ENCODE data around the gene COL26A1.
"Not testable (repeated sequence)": the region's sequence is repeated elsewhere in the genome, so short reads cannot be mapped to it uniquely, and the experiment has no call there.

The COL26A1 gene

DNA sequence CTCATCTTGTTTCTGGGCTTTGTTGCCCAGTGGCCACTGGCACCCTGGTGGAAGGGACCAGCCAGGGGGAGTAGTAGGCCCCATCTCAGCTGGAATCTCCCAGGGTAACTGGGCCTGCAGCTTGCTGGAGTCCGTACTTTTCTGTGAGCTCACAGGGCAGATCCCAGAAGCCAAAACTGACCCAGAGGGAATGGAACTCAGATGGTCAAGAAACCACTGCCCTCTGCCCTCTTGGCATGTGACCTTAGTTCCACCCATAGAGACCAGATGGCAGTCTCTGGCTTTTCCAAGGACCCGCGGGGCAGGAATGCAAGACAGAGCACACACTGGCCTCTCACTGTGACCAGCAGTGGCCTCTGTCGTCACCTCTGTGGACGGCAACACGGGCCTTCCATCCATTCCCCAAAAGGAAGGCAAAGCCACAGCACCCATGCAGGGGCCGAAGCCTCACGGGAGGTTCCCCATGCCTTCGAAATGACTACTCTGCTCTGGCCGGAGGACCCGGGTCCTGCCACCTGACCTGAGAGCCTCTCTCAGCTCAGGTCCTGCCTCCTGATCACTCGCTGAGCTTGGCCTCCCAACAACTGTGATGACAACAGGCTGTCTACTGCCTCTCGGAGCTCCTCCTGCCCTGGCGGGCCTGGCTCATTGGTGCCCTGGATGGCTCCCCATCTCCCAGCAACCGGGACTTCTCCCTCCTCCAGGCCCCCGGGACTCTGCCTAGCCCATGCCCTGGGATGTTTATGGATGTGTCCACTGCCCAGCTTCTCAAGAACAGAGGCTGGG is 236.5 kb downstream of the COL26A1 start:
- Histone ChIP-seq H3K36me3 (ENCODE audit: control insufficient read depth in 1 of 2, insufficient read depth in 2 of 2, low read length in 2 of 2) (no peaks in the 10 kb centered on the region), H3K4me3 (ENCODE audit: low read depth in 1 of 2, low read length in 2 of 2) (no peak overlapping the region), H3K27me3 (ENCODE audit: low read depth, low read length) (no peaks in the 10 kb centered on the region), H3K9me3 (ENCODE audit: control insufficient read depth in 1 of 2, low read length in 2 of 2) (peaks cover 0 to 4% of the 10 kb centered on the region in 2 donors), H3K4me1 (ENCODE audit: control insufficient read depth in 1 of 2, insufficient read depth in 2 of 2, low read length in 2 of 2) (peaks cover 0 to 4% of the 10 kb centered on the region in 2 donors), H3K27ac (ENCODE audit: low read length) (no peak overlapping the region)

DNA sequence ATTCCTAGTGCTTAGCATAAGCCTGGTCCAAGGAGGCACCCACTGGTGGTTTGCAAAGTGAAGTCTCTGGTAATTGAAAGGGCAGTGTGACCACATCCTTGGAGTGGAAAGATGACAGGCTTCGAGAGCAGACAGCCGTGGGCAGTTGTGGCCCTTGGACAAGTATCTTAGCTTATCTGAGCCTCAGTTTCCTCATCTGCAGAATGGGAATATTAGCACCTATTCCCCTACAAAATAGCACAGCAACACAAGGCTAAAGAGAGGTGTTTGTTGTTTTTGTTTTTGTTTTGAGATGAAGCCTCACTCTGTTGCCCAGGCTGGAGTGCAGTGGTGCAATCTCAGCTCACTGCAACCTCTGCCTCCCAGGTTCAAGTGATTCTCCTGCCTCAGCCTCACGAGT is 237.1 kb downstream of the COL26A1 start:
- peaks cover 0 to 4% of the 10 kb centered on the region in 2 donors for H3K4me1 ChIP-seq (ENCODE audit: control insufficient read depth in 1 of 2, insufficient read depth in 2 of 2, low read length in 2 of 2)
- H3K27ac ChIP-seq (ENCODE audit: low read length) = no peak overlapping the region
- no peaks in the 10 kb centered on the region for H3K36me3 ChIP-seq (ENCODE audit: control insufficient read depth in 1 of 2, insufficient read depth in 2 of 2, low read length in 2 of 2)
- peaks cover 0 to 4% of the 10 kb centered on the region in 2 donors for H3K9me3 ChIP-seq (ENCODE audit: control insufficient read depth in 1 of 2, low read length in 2 of 2)
- no peak overlapping the region for H3K4me3 ChIP-seq (ENCODE audit: low read depth in 1 of 2, low read length in 2 of 2)
- H3K27me3 ChIP-seq (ENCODE audit: low read depth, low read length) = no peaks in the 10 kb centered on the region

DNA sequence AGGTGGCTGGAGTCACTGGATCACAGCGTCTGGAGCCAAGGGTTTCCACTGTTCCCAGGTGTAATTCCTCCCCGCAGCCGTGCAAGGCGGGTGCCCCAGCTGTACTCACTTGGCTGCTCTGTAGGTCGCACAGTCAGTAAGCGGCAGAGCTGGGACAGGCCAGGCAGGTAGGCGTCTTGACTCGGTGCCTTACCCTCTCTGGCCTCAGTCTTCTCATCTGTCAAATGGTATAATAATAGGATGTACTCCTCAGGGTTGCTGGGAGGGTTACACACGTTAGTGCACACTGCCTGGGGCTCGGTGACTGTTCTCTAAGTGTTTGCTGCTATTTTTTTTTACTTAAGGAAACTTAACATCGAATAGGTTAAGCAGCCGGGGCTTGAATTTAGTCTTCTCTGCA is 239.4 kb downstream of the COL26A1 start:
- H3K36me3 ChIP-seq (ENCODE audit: control insufficient read depth in 1 of 2, insufficient read depth in 2 of 2, low read length in 2 of 2) = no peaks in the 10 kb centered on the region
- H3K4me1 ChIP-seq (ENCODE audit: control insufficient read depth in 1 of 2, insufficient read depth in 2 of 2, low read length in 2 of 2) = peaks cover 0 to 4% of the 10 kb centered on the region in 2 donors
- no peak overlapping the region for H3K4me3 ChIP-seq (ENCODE audit: low read depth in 1 of 2, low read length in 2 of 2)
- no peaks in the 10 kb centered on the region for H3K9me3 ChIP-seq (ENCODE audit: control insufficient read depth in 1 of 2, low read length in 2 of 2)
- no peak overlapping the region for H3K27ac ChIP-seq (ENCODE audit: low read length)
- no peaks in the 10 kb centered on the region for H3K27me3 ChIP-seq (ENCODE audit: low read depth, low read length)

DNA sequence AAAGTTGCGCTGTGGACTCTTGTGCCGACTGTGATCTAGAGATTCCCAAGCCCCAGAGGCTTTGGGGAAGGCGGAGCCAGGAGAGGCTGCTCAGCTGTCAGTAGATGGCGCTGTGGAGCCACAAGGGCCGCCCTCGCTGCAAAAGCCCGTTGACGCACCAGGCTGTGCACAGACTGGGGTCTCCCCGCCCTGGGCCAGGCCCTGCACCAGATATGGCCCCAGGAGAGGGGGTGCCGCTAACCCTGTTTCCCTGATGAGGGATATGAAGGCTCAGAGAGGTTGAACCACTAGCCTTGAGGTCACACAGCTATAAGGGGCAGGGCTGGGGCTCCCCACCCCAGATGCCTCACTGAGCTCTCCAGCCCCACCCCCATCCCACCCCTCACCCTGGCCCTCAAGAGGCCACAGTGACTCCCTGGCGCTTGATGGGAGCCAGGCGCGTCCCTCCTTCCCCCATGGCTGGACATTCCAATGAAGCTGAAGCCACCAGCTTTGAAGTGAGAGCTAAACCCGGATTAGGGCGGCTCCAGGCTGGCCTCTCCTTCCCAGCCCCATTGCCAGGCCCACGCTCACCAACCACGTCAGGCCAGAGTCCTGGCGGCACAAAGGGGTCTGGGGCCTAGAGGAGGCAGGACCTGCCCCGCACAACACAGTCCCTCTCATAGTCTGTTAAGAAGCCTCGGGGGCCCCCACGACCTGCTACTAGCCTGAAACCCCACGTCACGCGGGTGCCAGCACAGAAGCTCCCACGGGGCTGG is 240.0 kb downstream of the COL26A1 start:
- H3K36me3 ChIP-seq (ENCODE audit: control insufficient read depth in 1 of 2, insufficient read depth in 2 of 2, low read length in 2 of 2) = no peaks in the 10 kb centered on the region
- H3K4me1 ChIP-seq (ENCODE audit: control insufficient read depth in 1 of 2, insufficient read depth in 2 of 2, low read length in 2 of 2) = peaks cover 0 to 4% of the 10 kb centered on the region in 2 donors
- no peaks in the 10 kb centered on the region for H3K9me3 ChIP-seq (ENCODE audit: control insufficient read depth in 1 of 2, low read length in 2 of 2)
- no peak overlapping the region for H3K4me3 ChIP-seq (ENCODE audit: low read depth in 1 of 2, low read length in 2 of 2)
- H3K27me3 ChIP-seq (ENCODE audit: low read depth, low read length) = no peaks in the 10 kb centered on the region
- H3K27ac ChIP-seq (ENCODE audit: low read length) = no peak overlapping the region

DNA sequence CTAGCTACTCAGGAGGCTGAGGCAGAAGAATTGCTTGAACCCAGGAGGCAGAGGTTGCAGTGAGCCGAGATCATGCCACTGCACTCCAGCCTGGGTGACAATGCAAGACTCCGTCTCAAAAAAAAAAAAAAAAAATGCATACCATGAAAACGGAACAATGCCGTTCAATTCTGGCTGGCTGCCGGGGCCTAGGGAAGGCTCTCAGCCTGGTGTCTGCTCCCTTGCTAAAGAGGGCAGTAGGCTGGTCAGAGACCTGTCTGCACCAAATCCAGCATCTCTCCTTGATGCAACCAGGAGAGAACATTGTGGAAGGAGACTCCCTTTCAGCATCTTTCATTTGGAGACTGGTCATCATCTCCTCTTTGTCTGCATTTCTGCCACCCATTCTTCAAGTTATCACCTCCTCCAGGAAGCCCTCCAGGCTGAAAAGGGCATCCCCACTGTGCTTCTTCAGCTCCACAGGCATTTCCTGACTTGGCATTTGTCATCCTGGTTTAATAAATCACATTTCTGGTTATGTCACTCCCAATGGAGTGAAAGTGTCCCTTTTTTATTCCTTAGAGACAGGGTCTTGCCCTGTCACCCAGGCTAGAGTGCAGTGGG is 241.8 kb downstream of the COL26A1 start:
- H3K27me3 ChIP-seq (ENCODE audit: low read depth, low read length) = no peaks in the 10 kb centered on the region
- no peak overlapping the region for H3K4me3 ChIP-seq (ENCODE audit: low read depth in 1 of 2, low read length in 2 of 2)
- no peak overlapping the region for H3K27ac ChIP-seq (ENCODE audit: low read length)
- H3K9me3 ChIP-seq (ENCODE audit: control insufficient read depth in 1 of 2, low read length in 2 of 2) = no peaks in the 10 kb centered on the region
- peaks cover 0 to 4% of the 10 kb centered on the region in 2 donors for H3K4me1 ChIP-seq (ENCODE audit: control insufficient read depth in 1 of 2, insufficient read depth in 2 of 2, low read length in 2 of 2)
- H3K36me3 ChIP-seq (ENCODE audit: control insufficient read depth in 1 of 2, insufficient read depth in 2 of 2, low read length in 2 of 2) = no peaks in the 10 kb centered on the region

DNA sequence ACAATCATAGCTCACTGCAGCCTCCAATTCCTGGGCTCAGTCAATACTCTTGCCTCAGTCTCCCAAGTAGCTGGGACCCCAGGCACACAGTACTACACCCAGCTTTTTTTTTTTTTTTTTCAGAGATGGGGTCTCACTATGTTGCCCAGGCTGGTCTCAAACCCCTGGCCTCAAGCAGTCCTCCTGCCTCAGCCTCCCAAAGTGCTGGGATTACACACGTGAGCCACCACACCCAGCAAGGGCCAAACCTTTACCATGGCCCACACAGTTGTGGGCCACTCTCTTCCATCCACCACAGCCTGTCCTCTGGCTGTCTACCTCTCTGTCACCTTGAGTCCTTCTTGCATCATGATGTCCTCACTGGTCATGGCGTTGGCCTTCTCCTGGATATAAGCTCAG is 242.3 kb downstream of the COL26A1 start:
- H3K36me3 ChIP-seq (ENCODE audit: control insufficient read depth in 1 of 2, insufficient read depth in 2 of 2, low read length in 2 of 2); H3K27me3 ChIP-seq (ENCODE audit: low read depth, low read length); H3K27ac ChIP-seq (ENCODE audit: low read length); H3K9me3 ChIP-seq (ENCODE audit: control insufficient read depth in 1 of 2, low read length in 2 of 2); H3K4me3 ChIP-seq (ENCODE audit: low read depth in 1 of 2, low read length in 2 of 2); H3K4me1 ChIP-seq (ENCODE audit: control insufficient read depth in 1 of 2, insufficient read depth in 2 of 2, low read length in 2 of 2): not testable (repeated sequence)

DNA sequence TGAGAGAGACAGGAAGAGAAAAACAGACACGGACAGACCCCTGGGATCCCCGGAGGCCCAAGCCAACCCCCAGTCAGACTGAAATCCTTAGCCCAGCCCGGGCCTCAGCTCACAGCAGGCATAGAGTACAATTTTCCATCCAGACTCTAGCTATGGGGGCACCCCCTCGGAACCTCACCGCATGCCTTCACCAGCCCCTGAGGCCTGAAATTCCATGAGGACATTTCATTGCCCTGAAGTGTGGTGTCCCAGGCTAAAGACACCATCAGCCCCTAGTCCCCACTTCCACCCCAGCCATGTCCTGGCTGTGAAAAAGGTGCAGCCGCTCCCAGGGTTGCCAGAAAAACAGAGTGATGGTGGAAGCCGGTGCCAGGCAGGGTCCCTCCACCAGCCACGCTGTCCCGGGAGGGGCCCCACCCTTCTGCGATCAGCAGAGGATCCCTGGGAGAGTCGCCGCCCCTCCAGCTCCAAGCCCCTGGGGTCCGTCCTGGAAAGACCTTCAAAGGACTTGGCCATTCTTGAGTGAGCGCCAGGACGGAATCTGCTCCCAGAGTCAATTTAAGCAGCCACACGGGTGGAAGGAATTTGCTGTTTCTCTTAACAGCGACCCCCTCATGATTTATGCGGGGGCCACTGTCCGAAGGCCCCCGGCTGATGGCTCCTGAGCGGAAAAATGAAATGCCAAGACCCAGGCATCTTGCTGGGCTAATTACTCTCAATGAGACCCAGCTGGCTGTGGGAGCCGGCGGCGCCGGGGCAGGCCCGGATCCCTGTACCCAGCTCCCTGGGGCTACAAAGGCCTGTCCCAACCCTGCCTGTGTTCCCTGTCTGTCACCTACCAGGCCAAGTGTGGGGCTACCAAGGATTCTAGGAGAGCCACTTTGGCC is 243.2 kb downstream of the COL26A1 start:
- Histone ChIP-seq H3K4me1 (ENCODE audit: control insufficient read depth in 1 of 2, insufficient read depth in 2 of 2, low read length in 2 of 2) (peaks cover 0 to 4% of the 10 kb centered on the region in 2 donors), H3K36me3 (ENCODE audit: control insufficient read depth in 1 of 2, insufficient read depth in 2 of 2, low read length in 2 of 2) (no peaks in the 10 kb centered on the region), H3K27ac (ENCODE audit: low read length) (no peak overlapping the region), H3K27me3 (ENCODE audit: low read depth, low read length) (no peaks in the 10 kb centered on the region), H3K9me3 (ENCODE audit: control insufficient read depth in 1 of 2, low read length in 2 of 2) (no peaks in the 10 kb centered on the region), H3K4me3 (ENCODE audit: low read depth in 1 of 2, low read length in 2 of 2) (no peak overlapping the region)

DNA sequence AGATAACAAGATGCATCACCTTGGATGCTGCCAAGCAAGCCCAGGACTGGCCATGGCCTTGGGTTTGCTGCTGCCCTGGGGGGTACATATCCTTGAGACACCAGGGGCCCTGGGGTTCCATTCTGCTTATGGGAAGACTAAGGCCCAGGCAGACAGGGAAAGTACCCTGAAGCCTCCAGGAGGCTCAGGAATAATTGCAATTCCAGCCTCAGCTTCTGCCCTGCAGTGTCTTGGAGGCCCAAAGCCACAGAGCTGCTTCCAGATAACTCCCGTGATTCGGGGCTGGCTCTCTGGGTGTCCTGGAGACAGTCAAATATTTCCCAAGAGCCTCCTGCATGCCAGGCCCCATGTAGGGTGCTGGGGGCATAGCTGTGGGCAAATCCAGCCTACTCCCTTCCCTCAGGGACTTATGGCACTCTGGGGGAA is 243.8 kb downstream of the COL26A1 start:
- Histone ChIP-seq H3K27me3 (ENCODE audit: low read depth, low read length) (no peaks in the 10 kb centered on the region), H3K4me3 (ENCODE audit: low read depth in 1 of 2, low read length in 2 of 2) (no peak overlapping the region), H3K27ac (ENCODE audit: low read length) (no peak overlapping the region), H3K4me1 (ENCODE audit: control insufficient read depth in 1 of 2, insufficient read depth in 2 of 2, low read length in 2 of 2) (peaks cover 0 to 4% of the 10 kb centered on the region in 2 donors), H3K9me3 (ENCODE audit: control insufficient read depth in 1 of 2, low read length in 2 of 2) (no peaks in the 10 kb centered on the region), H3K36me3 (ENCODE audit: control insufficient read depth in 1 of 2, insufficient read depth in 2 of 2, low read length in 2 of 2) (no peaks in the 10 kb centered on the region)

Data from muscle layer of duodenum (tissue), 2 donors.